BE2C (cell line): Measurements from ENCODE around the gene NLRP11.

Source experiments
- DNase-seq: peaks from one replicate; pipeline ENCODE4 v3.0.0-alpha.2; 2020
- H3K27me3 ChIP-seq: fragments of 250-450 bp; sonication (Bioruptor Pico); 2 replicates; pipeline ENCODE4 v1.5.1; 2020; ENCODE audit warnings: mild to moderate bottlenecking
- H3K36me3 ChIP-seq: fragments of 250-450 bp; sonication (Bioruptor Pico); 2 replicates; pipeline ENCODE4 v1.5.1; 2020; ENCODE audit warnings: mild to moderate bottlenecking
- H3K4me1 ChIP-seq: fragments of 250-450 bp; sonication (Bioruptor Pico); 2 replicates; pipeline ENCODE4 v1.5.1; 2020
- H3K4me3 ChIP-seq: 2 replicates; pipeline ENCODE4 v1.5.1; 2011; ENCODE audit warnings: low read depth, low read length
- H3K9me3 ChIP-seq: fragments of 250-450 bp; sonication (Bioruptor Pico); 2 replicates; pipeline ENCODE4 v1.5.1; 2020
- CTCF ChIP-seq: IDR thresholded peaks from 2 replicates; pipeline ENCODE4 v1.5.1; 2012; ENCODE audit warnings: mild to moderate bottlenecking, low read depth, low read length

The NLRP11 gene

GRCh38 chr19:55750715-55751114, 81.1 kb downstream of the NLRP11 start:
- DNase-seq = no peak
- peaks cover 64% of the 10 kb centered on the region for H3K27me3 ChIP-seq
- H3K9me3 ChIP-seq = no peaks in the 10 kb centered on the region
- TF ChIP-seq CTCF = no peak
- H3K36me3 ChIP-seq = no peaks in the 10 kb centered on the region
- no peak overlapping the region for H3K4me3 ChIP-seq
- H3K4me1 ChIP-seq = no peaks in the 10 kb centered on the region

- H3K4me3 ChIP-seq = no peak within 1 kb of the TSS
- H3K4me1 ChIP-seq = no peaks in the 10 kb centered on the region
- no peak for DNase-seq
- no peaks in the 10 kb centered on the region for H3K36me3 ChIP-seq
- no peak for TF ChIP-seq CTCF
- H3K27me3 ChIP-seq = peaks cover 33% of the 10 kb centered on the region
- H3K9me3 ChIP-seq = no peaks in the 10 kb centered on the region
These were observed 93.5 kb downstream of the NLRP11 start, which contains the start of gene NLRP9 for GRCh38 chr19:55738302-55738701. TSS of gene NLRP9 (minus strand) at chr19:55738402. CDS start at chr19:55738374, 28 bp downstream.
